GM12891 (cell line): Measurements from ENCODE around the gene TMEM144.

Experiments
- PAX5 ChIP-seq: IDR thresholded peaks from 2 replicates; pipeline ENCODE4 v1.6.1; 2011; ENCODE audit warnings: low read length, moderate library complexity, mild to moderate bottlenecking; ENCODE audit not compliant: insufficient read depth, severe bottlenecking
- POLR2A ChIP-seq: IDR thresholded peaks from 2 replicates; pipeline ENCODE4 v1.6.1; 2011; ENCODE audit warnings: low read depth, low read length, control low read depth
- POLR2AphosphoS5 ChIP-seq: IDR thresholded peaks from 2 replicates; pipeline ENCODE4 v1.6.1; 2011; ENCODE audit warnings: low read depth, low read length, control low read depth
- POU2F2 ChIP-seq: IDR thresholded peaks from 2 replicates; pipeline ENCODE4 v1.6.1; 2011; ENCODE audit warnings: low read depth, mild to moderate bottlenecking, control low read depth, low read length, moderate library complexity
- TAF1 ChIP-seq: IDR thresholded peaks from 2 replicates; pipeline ENCODE4 v1.6.1; 2011; ENCODE audit warnings: low read depth, low read length, control low read depth

- TF ChIP-seq POLR2A, result no peak
- no peak for TF ChIP-seq TAF1
- no peak for TF ChIP-seq POLR2AphosphoS5
- no peak for TF ChIP-seq PAX5
- no peak for TF ChIP-seq POU2F2
Observed at GRCh38 chr4:158300012-158300411, 89.7 kb downstream of the TMEM144 start.
